A549 treated with RU486 at 1 μM for 4 hours (cell line): ENCODE results near the gene MRPL4. TPM values are rescaled to one million over a fixed set of nuclear protein-coding genes. Genes with fewer than 3 reads are reported as not detected.

Experiments used
- total RNA-seq: library from RNA; stranded (reverse); fragments of 200-300 nt; extraction: Qiagen RNA extraction; gene quantifications from 5 replicates; pipeline ENCODE4 v1.2.3, GENCODE V29; 2022; ENCODE audit warnings: low read depth

Gene MRPL4
- total RNA-seq, result 59.0 to 78.7 TPM (median 77.4 TPM) in 5 replicates

GRCh38 chr19:10251792-10252694, at the start of gene MRPL4:
Gene MRPL4 (plus strand): TSS chr19:10252214. CDS start chr19:10252254, 40 bp downstream.

DNA sequence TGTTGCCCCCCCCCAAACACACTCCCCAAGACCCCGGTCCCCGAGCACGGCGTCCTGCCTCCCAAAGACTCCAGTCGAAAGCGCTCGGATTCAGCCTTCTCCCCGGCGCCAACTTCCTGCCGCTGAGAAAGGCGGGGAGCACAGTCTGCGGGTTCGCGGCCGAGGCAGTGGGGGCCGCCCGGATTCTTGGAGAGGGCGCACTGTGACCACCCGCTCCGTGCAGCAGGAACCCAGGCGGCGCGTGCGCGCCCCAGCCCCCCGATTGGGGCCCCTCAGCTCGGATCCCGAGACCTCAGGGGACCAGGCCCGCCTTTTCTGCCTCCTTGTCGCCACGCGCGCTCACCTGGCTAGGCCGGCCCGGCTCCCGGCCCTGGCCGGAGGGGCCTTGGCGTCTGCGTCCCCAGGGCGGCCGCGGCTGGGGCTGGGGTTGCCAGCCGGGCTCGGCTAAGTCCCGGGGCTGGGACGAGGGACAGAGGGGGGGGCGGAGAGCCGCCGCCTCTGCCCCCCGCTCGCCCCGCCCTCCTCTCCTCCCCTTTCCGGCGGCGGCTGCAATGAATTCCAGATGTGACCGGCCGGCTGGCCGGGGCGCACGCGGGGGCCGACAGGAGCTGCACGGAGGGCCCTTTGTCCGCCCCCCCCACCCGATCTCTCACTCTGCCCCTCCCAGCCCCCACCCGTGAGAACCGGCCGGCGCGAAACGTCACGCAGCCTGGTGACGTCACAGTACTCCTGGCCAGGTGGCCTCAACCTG, 21.0 kb upstream of the MRPL4 start, which contains the start of gene S1PR2:
Gene S1PR2 (minus strand): TSS at position 471 of the 751 bp plus-strand sequence. CDS start 6,426 bp downstream, outside the sequence.

DNA sequence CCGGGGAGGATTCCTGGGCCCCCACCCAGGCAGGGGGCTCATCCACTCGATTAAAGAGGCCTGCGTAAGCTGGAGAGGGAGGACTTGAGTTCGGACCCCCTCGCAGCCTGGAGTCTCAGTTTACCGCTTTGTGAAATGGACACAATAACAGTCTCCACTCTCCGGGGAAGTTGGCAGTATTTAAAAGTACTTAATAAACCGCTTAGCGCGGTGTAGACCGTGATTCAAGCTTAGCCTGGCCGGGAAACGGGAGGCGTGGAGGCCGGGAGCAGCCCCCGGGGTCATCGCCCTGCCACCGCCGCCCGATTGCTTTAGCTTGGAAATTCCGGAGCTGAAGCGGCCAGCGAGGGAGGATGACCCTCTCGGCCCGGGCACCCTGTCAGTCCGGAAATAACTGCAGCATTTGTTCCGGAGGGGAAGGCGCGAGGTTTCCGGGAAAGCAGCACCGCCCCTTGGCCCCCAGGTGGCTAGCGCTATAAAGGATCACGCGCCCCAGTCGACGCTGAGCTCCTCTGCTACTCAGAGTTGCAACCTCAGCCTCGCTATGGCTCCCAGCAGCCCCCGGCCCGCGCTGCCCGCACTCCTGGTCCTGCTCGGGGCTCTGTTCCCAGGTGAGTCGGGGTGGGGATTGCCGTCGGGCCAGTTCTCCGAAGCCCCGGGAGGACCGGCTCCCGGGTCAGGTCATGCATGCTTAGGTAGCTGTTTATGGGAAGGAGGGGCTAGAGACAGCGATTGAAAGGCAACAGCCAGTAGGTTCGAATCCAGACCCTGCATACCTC, 18.8 kb downstream of the MRPL4 start, which contains the start of gene ICAM1:
Gene ICAM1 (plus strand): TSS at position 505 of the 779 bp plus-strand sequence. CDS start 40 bp downstream, at position 545.

DNA sequence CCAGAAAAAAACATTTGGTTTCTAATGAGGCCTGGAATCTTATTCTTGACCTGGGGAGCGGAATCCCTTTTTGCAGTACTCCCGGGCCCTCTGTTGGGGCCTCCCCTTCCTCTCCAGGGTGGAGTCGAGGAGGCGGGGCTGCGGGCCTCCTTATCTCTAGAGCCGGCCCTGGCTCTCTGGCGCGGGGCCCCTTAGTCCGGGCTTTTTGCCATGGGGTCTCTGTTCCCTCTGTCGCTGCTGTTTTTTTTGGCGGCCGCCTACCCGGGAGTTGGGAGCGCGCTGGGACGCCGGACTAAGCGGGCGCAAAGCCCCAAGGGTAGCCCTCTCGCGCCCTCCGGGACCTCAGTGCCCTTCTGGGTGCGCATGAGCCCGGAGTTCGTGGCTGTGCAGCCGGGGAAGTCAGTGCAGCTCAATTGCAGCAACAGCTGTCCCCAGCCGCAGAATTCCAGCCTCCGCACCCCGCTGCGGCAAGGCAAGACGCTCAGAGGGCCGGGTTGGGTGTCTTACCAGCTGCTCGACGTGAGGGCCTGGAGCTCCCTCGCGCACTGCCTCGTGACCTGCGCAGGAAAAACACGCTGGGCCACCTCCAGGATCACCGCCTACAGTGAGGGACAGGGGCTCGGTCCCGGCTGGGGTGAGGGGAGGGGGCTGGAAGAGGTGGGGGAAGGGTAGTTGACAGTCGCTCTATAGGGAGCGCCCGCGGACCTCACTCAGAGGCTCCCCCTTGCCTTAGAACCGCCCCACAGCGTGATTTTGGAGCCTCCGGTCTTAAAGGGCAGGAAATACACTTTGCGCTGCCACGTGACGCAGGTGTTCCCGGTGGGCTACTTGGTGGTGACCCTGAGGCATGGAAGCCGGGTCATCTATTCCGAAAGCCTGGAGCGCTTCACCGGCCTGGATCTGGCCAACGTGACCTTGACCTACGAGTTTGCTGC, 35.1 kb downstream of the MRPL4 start, which contains the start of gene ICAM4:
Gene ICAM4 (plus strand): TSS at position 153 of the 935 bp plus-strand sequence. CDS start 58 bp downstream, at position 211.

GRCh38 chr19:10289836-10290356, 37.9 kb downstream of the MRPL4 start, which contains the start of gene ICAM5:
Gene ICAM5 (plus strand): TSS chr19:10289952. CDS start chr19:10290044, 92 bp downstream.

DNA sequence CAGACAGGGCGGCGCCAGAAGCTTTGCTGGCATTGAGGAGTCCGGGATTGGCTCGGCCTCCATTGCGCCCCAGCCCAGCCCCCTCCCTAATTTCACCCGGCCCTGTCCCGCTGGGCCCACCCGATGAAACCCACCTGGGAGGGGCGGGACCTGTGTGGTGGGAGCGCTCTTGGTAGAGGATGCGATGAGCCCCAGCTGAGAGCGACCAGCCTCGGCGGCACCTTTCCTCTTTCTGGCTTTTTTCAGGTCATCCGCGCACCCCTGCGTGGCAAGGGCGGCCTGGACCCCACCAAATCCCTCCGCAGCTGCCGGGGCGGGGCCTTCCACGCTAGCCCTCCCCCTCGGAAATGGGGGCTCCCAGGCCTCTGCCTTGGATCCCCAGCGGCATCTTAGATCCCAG, 57.4 kb downstream of the MRPL4 start, which contains the start of gene ZGLP1:
Gene ZGLP1 (minus strand): TSS at position 393 of the 400 bp plus-strand sequence.

Other genes with a start within 250 kb of the MRPL4 start
- gene COL5A3, start 241.7 kb upstream of the MRPL4 start, total RNA-seq, result 3.5 to 5.4 TPM (median 3.6 TPM) in 5 replicates
- 0.26 to 0.75 TPM (median 0.53 TPM) in 5 replicates for gene RDH8, start 238.7 kb upstream of the MRPL4 start, total RNA-seq
- 6.0 to 9.3 TPM (median 8.2 TPM) in 5 replicates for gene SHFL, start 165.9 kb upstream of the MRPL4 start, total RNA-seq
- gene ANGPTL6, start 149.5 kb upstream of the MRPL4 start, total RNA-seq, result 0.05 to 0.14 TPM (median 0.12 TPM) in 3 of 5 replicates, not detected in the others
- gene PPAN, start 145.9 kb upstream of the MRPL4 start, total RNA-seq, result 39.6 to 57.2 TPM (median 57.1 TPM) in 5 replicates
- gene P2RY11, start 140.5 kb upstream of the MRPL4 start, total RNA-seq, result 5.8 to 13.1 TPM (median 7.6 TPM) in 5 replicates
- gene EIF3G, start 132.3 kb upstream of the MRPL4 start, total RNA-seq, result 161 to 180 TPM (median 166 TPM) in 5 replicates
- gene DNMT1, start 57.3 kb upstream of the MRPL4 start, total RNA-seq, result 51.3 to 66.7 TPM (median 64.7 TPM) in 5 replicates
- 0.96 to 1.2 TPM (median 1.2 TPM) in 5 replicates for gene S1PR2, start 20.9 kb upstream of the MRPL4 start, total RNA-seq
- 4.2 to 6.4 TPM (median 5.1 TPM) in 5 replicates for gene ICAM1, start 18.9 kb downstream of the MRPL4 start, total RNA-seq
- gene ICAM4, start 34.7 kb downstream of the MRPL4 start, total RNA-seq, result 0.10 to 0.12 TPM in 2 of 5 replicates, not detected in the others
- gene ICAM5, start 37.7 kb downstream of the MRPL4 start, total RNA-seq, result 0.42 to 1.2 TPM (median 0.78 TPM) in 5 replicates
- gene ZGLP1, start 57.6 kb downstream of the MRPL4 start, total RNA-seq, result 1.2 to 4.1 TPM (median 1.8 TPM) in 5 replicates
- gene FDX2, start 63.8 kb downstream of the MRPL4 start, total RNA-seq, result 22.1 to 41.4 TPM (median 33.1 TPM) in 5 replicates
- gene RAVER1, start 81.3 kb downstream of the MRPL4 start, total RNA-seq, result 19.7 to 31.8 TPM (median 26.2 TPM) in 5 replicates
- gene ICAM3, start 87.4 kb downstream of the MRPL4 start, total RNA-seq, result 6.5 to 11.4 TPM (median 8.8 TPM) in 5 replicates
- 25.9 to 44.4 TPM (median 43.3 TPM) in 5 replicates for gene TYK2, start 128.4 kb downstream of the MRPL4 start, total RNA-seq
- 163 to 208 TPM (median 188 TPM) in 5 replicates for gene CDC37, start 151.3 kb downstream of the MRPL4 start, total RNA-seq
- 4.2 to 5.2 TPM (median 4.2 TPM) in 5 replicates for gene PDE4A, start 168.3 kb downstream of the MRPL4 start, total RNA-seq